Liver (tissue), 9 donors: ENCODE results near the gene CHN2. TPM values are rescaled to one million over a fixed set of nuclear protein-coding genes. Genes with fewer than 3 reads are reported as not detected.
A peak's percentile ranks its signal among the peaks of the same experiment; 100 is the strongest.

Source experiments
- DNase-seq: peaks from one replicate; pipeline ENCODE4 v3.0.0-alpha.2; 2017; ENCODE audit warnings: low spot score
- H3K27ac ChIP-seq, 2 donors: one replicate each; pipeline ENCODE4 v1.7.0; 2013; ENCODE audit warnings: inconsistent platforms in 2 of 2, low read length in 2 of 2, control low read depth in 1 of 2, low read depth in 1 of 2, mild to moderate bottlenecking in 1 of 2
- H3K27me3 ChIP-seq, 4 donors: one replicate each; pipeline versions ENCODE4 v1.6.1 to v1.7.0; 2013; ENCODE audit warnings: low read length in 3 of 4, inconsistent platforms in 1 of 4, mild to moderate bottlenecking in 1 of 4, moderate library complexity in 1 of 4; ENCODE audit not compliant: control insufficient read depth in 4 of 4, insufficient read depth in 4 of 4
- H3K36me3 ChIP-seq, 4 donors: one replicate each; pipeline versions ENCODE4 v1.6.1 to v1.7.0; 2013; ENCODE audit warnings: low read length in 3 of 4, mild to moderate bottlenecking in 3 of 4, low read depth in 1 of 4, moderate library complexity in 1 of 4; ENCODE audit not compliant: control insufficient read depth in 4 of 4, insufficient read depth in 3 of 4
- H3K4me1 ChIP-seq, 4 donors: one replicate each; pipeline versions ENCODE4 v1.6.1 to v1.7.0; 2013; ENCODE audit warnings: low read length in 3 of 4, mild to moderate bottlenecking in 3 of 4, moderate library complexity in 1 of 4; ENCODE audit not compliant: control insufficient read depth in 4 of 4, insufficient read depth in 4 of 4
- H3K4me3 ChIP-seq, 3 donors: one replicate each; pipeline versions ENCODE4 v1.6.1 to v1.7.0; 2013; ENCODE audit warnings: low read length in 3 of 3, control low read depth in 1 of 3, low read depth in 1 of 3, mild to moderate bottlenecking in 1 of 3
- H3K9ac ChIP-seq, 2 donors: one replicate each; pipeline ENCODE4 v1.7.0; 2013; ENCODE audit warnings: low read length in 2 of 2, mild to moderate bottlenecking in 2 of 2, moderate library complexity in 2 of 2, control low read depth in 1 of 2, low read depth in 1 of 2
- H3K9me3 ChIP-seq, 4 donors: one replicate each; pipeline versions ENCODE4 v1.6.1 to v1.7.0; 2013; ENCODE audit warnings: low read length in 3 of 4; ENCODE audit not compliant: control insufficient read depth in 4 of 4
- ATF3 ChIP-seq: IDR thresholded peaks from 2 replicates; pipeline ENCODE4 v1.6.1; 2016; ENCODE audit warnings: antibody characterized with exemption
- CTCF ChIP-seq: fragments of 150-350 bp; IDR thresholded peaks from 2 replicates; pipeline ENCODE4 v1.5.1; 2017; ENCODE audit warnings: improper control_type of control experiment, low read depth, low read length; ENCODE audit not compliant: missing input control
- EGR1 ChIP-seq, 2 donors: IDR thresholded peaks; 2 replicates each; pipeline ENCODE4 v1.6.1; 2016 to 2018; ENCODE audit warnings: antibody characterized with exemption in 2 of 2, low read depth in 2 of 2
- FOXA1 ChIP-seq: IDR thresholded peaks from 2 replicates; pipeline ENCODE4 v1.6.1; 2016; ENCODE audit warnings: antibody characterized with exemption
- FOXA2 ChIP-seq: IDR thresholded peaks from 2 replicates; pipeline ENCODE4 v1.6.1; 2016; ENCODE audit warnings: antibody characterized with exemption
- GABPA ChIP-seq, 2 donors: IDR thresholded peaks in 1 of 2; conservative IDR thresholded peaks in 1 of 2; 2 replicates each; pipeline ENCODE4 v1.6.1; 2016; ENCODE audit warnings: antibody characterized with exemption in 2 of 2, mild to moderate bottlenecking in 1 of 2, moderate library complexity in 1 of 2
- HNF4A ChIP-seq, 2 donors: conservative IDR thresholded peaks; 2 replicates each; pipeline ENCODE4 v1.6.1; 2016; ENCODE audit warnings: antibody characterized with exemption in 2 of 2, mild to moderate bottlenecking in 2 of 2
- HNF4G ChIP-seq: IDR thresholded peaks from 2 replicates; pipeline ENCODE4 v1.6.1; 2016; ENCODE audit warnings: antibody characterized with exemption
- JUND ChIP-seq, 2 donors: IDR thresholded peaks; 2 replicates each; pipeline ENCODE4 v1.6.1; 2016; ENCODE audit warnings: antibody characterized with exemption in 2 of 2
- MAX ChIP-seq: IDR thresholded peaks from 2 replicates; pipeline ENCODE4 v1.6.1; 2016; ENCODE audit warnings: antibody characterized with exemption
- NR2F2 ChIP-seq: IDR thresholded peaks from 2 replicates; pipeline ENCODE4 v1.6.1; 2016; ENCODE audit warnings: antibody characterized with exemption
- REST ChIP-seq: IDR thresholded peaks from 2 replicates; pipeline ENCODE4 v1.6.1; 2016; ENCODE audit warnings: antibody characterized with exemption, mild to moderate bottlenecking
- RXRA ChIP-seq, 2 donors: IDR thresholded peaks; 2 replicates each; pipeline ENCODE4 v1.6.1; 2017 to 2018; ENCODE audit warnings: antibody characterized with exemption in 2 of 2, mild to moderate bottlenecking in 1 of 2
- SP1 ChIP-seq: IDR thresholded peaks from 2 replicates; pipeline ENCODE4 v1.6.1; 2018; ENCODE audit warnings: antibody characterized with exemption, mild to moderate bottlenecking
- TAF1 ChIP-seq: conservative IDR thresholded peaks from 2 replicates; pipeline ENCODE4 v1.6.1; 2016; ENCODE audit warnings: antibody characterized with exemption, mild to moderate bottlenecking
- YY1 ChIP-seq: IDR thresholded peaks from 2 replicates; pipeline ENCODE4 v1.6.1; 2016; ENCODE audit warnings: antibody characterized with exemption, mild to moderate bottlenecking
- ZBTB33 ChIP-seq: IDR thresholded peaks from 2 replicates; pipeline ENCODE4 v1.6.1; 2016; ENCODE audit warnings: antibody characterized with exemption
- WGBS: extraction: QIAGEN DNeasy Blood & Tissue Kit; methylation state at CpG from one replicate; pipeline ENCODE4 v1.1.7; 2013; 5-methylcytosine and 5-hydroxymethylcytosine counted together
- polyA plus RNA-seq, 2 donors: library from polyadenylated mRNA; stranded (reverse) in 1 of 2; unstranded in 1 of 2; fragments of 200-250 nt in 1 of 2; fragments of >200 nt in 1 of 2; fragmentation: Nextera tagmentation in 1 of 2; extraction: Ambion mirVana in 1 of 2; gene quantifications; one replicate each; pipeline versions ENCODE4 v1.2.1 to v1.2.3, GENCODE V29; 2013 to 2015
- total RNA-seq, 2 donors: library from RNA; depleted of rRNA; stranded (reverse); fragments of >200 nt; gene quantifications; one replicate each; pipeline ENCODE4 v1.2.3, GENCODE V29; 2014
- donor health status: healthy.
- donor health status: healthy.
- donor health status: healthy.
- donor health status: healthy.
- donor health status: healthy.

CHN2 gene
- total and polyA plus RNA-seq, 4 donors: 8.3 to 25.4 (median 17.8) TPM

- Histone ChIP-seq H3K27me3 (no peaks in the 10 kb centered on the region), H3K4me1 (peaks cover 0 to 5% (median 0%) of the 10 kb centered on the region in 4 donors), H3K4me3 (no peak overlapping the region), H3K27ac (no peak overlapping the region), H3K9me3 (no peaks in the 10 kb centered on the region), H3K9ac (no peak overlapping the region), H3K36me3 (peaks cover 0 to 2% (median 0%) of the 10 kb centered on the region in 4 donors)
- no peak for TF ChIP-seq MAX
- DNase-seq: no peak
- WGBS: 77% methylated on average over 2 of the region's 2 CpGs
Measured at GRCh38 chr7:29453021-29453420, 258.4 kb downstream of the CHN2 start.

GRCh38 chr7:29454464-29454863, 259.9 kb downstream of the CHN2 start:
- no peak overlapping the region for H3K4me3 ChIP-seq
- H3K9ac ChIP-seq: no peak overlapping the region
- no peak for DNase-seq
- 87% methylated on average over 4 of the region's 4 CpGs for WGBS
- H3K4me1 ChIP-seq: peaks cover 0 to 5% (median 0%) of the 10 kb centered on the region in 4 donors
- no peaks in the 10 kb centered on the region for H3K27me3 ChIP-seq
- no peak for TF ChIP-seq NR2F2
- no peak for TF ChIP-seq SP1
- peak; percentile 28 to 53 for TF ChIP-seq HNF4A (conservative IDR thresholded peaks at IDR 0.05)
- TF ChIP-seq TAF1: no peak
- TF ChIP-seq RXRA (IDR thresholded peaks at IDR 0.05): peak in 1 of 2 donors; percentile 14
- no peak overlapping the region for H3K27ac ChIP-seq
- H3K36me3 ChIP-seq: peaks cover 0 to 6% (median 0%) of the 10 kb centered on the region in 4 donors
- no peaks in the 10 kb centered on the region for H3K9me3 ChIP-seq

- Histone ChIP-seq H3K27me3 (no peaks in the 10 kb centered on the region), H3K36me3 (peaks cover 0 to 6% (median 0%) of the 10 kb centered on the region in 4 donors), H3K4me1 (peaks cover 0 to 2% (median 0%) of the 10 kb centered on the region in 4 donors), H3K9ac (no peak overlapping the region), H3K4me3 (no peak overlapping the region), H3K9me3 (no peaks in the 10 kb centered on the region), H3K27ac (no peak overlapping the region)
- no peak for DNase-seq
- TF ChIP-seq CTCF (no peak), GABPA (IDR thresholded peaks at IDR 0.05 in 1 of 2, conservative IDR thresholded peaks at IDR 0.05 in 1 of 2) (no peak), YY1 (no peak), REST (no peak), FOXA2 (no peak), HNF4A (conservative IDR thresholded peaks at IDR 0.05) (no peak), ATF3 (no peak), HNF4G (no peak), ZBTB33 (no peak), JUND (IDR thresholded peaks at IDR 0.05) (no peak), RXRA (IDR thresholded peaks at IDR 0.05) (no peak), EGR1 (IDR thresholded peaks at IDR 0.05; ENCODE audit: low read depth in 2 of 2) (no peak), FOXA1 (no peak)
- 89% methylated on average over 5 of the region's 5 CpGs for WGBS
Measured at GRCh38 chr7:29454899-29455451, 260.4 kb downstream of the CHN2 start.
